Ascending aorta (tissue), 2 donors: ENCODE measurements around the gene OR52B6. TPM values are rescaled to one million over a fixed set of nuclear protein-coding genes. Genes with fewer than 3 reads are reported as not detected.

Experiments
- DNase-seq, 2 donors: peaks; one replicate each; pipeline ENCODE4 v3.0.0-alpha.2; 2019; ENCODE audit warnings: low spot score in 2 of 2
- H3K27ac ChIP-seq, 2 donors: fragments of 200-600 bp; sonication (generic); one replicate each; pipeline ENCODE4 v1.5.1; 2016 to 2017; ENCODE audit warnings: mild to moderate bottlenecking in 1 of 2
- H3K27me3 ChIP-seq: fragments of 200-600 bp; sonication (generic); one replicate; pipeline ENCODE4 v1.5.1; 2017
- H3K36me3 ChIP-seq, 2 donors: fragments of 200-600 bp; sonication (generic); one replicate each; pipeline ENCODE4 v1.5.1; 2016
- H3K4me1 ChIP-seq, 2 donors: fragments of 200-600 bp; sonication (generic); one replicate each; pipeline ENCODE4 v1.5.1; 2016 to 2017; ENCODE audit warnings: mild to moderate bottlenecking in 1 of 2
- H3K4me3 ChIP-seq, 2 donors: fragments of 200-600 bp; sonication (generic); one replicate each; pipeline ENCODE4 v1.5.1; 2016 to 2017; ENCODE audit warnings: mild to moderate bottlenecking in 1 of 2
- H3K9me3 ChIP-seq, 2 donors: fragments of 200-600 bp; sonication (generic); one replicate each; pipeline ENCODE4 v1.5.1; 2016
- intact Hi-C: fragments of 100-400 bp; cut with DNase I; formaldehyde crosslinking; loops from one replicate; pipeline ENCODE4 v1.15.1; 2023
- total RNA-seq: library from RNA; depleted of rRNA; stranded (reverse); fragments of >200 nt; gene quantifications from one replicate; pipeline ENCODE4 v1.1.0, GENCODE V29; 2016
- TF ChIP-seq, protein P1 (sequence below), 3 experiments: fragments of 200-600 bp in 2 of 3; fragments of 450-650 bp in 1 of 3; sonication (generic) in 2 of 3; IDR thresholded peaks; one replicate each; pipeline ENCODE4 v1.5.1; 2016 to 2019; ENCODE audit warnings: antibody characterized with exemption in 3 of 3, mild to moderate bottlenecking in 1 of 3, moderate library complexity in 1 of 3

Gene OR52B6
- total RNA-seq, 1 donor from 2014 or later: not detected

DNA sequence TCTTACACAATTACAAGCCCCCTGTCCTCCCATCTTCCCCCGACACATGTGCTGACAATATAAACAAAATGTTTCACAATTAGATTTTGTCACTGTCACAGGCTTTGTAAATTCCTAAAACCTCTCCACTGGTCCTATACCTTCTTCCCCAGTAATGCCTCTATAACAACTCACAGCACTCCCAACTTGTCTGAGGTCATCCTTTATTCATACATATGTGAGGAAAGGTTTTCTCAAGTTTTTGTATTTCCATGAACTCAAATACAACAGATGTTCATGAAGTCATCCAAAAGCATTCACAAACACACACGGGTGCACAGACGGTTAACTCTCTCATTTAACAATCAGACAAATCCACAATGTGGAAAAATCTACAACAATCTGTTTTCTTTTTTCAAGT lies 34.2 kb upstream of the OR52B6 start:
- H3K27ac ChIP-seq: no peak overlapping the region
- intact Hi-C loops: no loop called here
- no peaks in the 10 kb centered on the region for H3K36me3 ChIP-seq
- no peaks in the 10 kb centered on the region for H3K27me3 ChIP-seq
- H3K4me3 ChIP-seq: no peak overlapping the region
- DNase-seq: no peak
- no peaks in the 10 kb centered on the region for H3K9me3 ChIP-seq
- H3K4me1 ChIP-seq: no peaks in the 10 kb centered on the region
- TF ChIP-seq, protein P1, sequence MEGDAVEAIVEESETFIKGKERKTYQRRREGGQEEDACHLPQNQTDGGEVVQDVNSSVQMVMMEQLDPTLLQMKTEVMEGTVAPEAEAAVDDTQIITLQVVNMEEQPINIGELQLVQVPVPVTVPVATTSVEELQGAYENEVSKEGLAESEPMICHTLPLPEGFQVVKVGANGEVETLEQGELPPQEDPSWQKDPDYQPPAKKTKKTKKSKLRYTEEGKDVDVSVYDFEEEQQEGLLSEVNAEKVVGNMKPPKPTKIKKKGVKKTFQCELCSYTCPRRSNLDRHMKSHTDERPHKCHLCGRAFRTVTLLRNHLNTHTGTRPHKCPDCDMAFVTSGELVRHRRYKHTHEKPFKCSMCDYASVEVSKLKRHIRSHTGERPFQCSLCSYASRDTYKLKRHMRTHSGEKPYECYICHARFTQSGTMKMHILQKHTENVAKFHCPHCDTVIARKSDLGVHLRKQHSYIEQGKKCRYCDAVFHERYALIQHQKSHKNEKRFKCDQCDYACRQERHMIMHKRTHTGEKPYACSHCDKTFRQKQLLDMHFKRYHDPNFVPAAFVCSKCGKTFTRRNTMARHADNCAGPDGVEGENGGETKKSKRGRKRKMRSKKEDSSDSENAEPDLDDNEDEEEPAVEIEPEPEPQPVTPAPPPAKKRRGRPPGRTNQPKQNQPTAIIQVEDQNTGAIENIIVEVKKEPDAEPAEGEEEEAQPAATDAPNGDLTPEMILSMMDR (IDR thresholded peaks at IDR 0.05): no peak

DNA sequence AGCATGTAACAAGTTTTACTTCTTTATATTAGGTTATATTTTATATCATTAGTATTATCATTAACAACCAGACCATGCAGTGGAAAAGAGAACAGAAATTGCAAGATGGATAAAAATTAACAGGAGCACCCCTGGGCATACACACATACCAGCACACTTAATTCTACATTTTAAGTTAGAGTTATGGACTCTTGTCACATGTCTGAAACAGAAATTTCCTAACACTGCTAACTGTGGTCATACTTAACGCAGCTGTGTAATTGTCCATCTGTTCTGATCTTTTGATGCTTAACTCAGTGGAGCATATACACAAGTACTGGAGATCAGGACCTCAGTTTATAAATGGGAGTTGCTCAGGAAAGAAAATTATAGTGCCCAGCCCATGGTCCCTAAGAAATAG lies 32.7 kb upstream of the OR52B6 start:
- TF ChIP-seq, protein P1 (IDR thresholded peaks at IDR 0.05): no peak
- H3K4me1 ChIP-seq: no peaks in the 10 kb centered on the region
- no peak overlapping the region for H3K4me3 ChIP-seq
- no peak overlapping the region for H3K27ac ChIP-seq
- H3K36me3 ChIP-seq: no peaks in the 10 kb centered on the region
- DNase-seq: no peak
- no peaks in the 10 kb centered on the region for H3K9me3 ChIP-seq
- H3K27me3 ChIP-seq: no peaks in the 10 kb centered on the region
- intact Hi-C loops: no loop called here

DNA sequence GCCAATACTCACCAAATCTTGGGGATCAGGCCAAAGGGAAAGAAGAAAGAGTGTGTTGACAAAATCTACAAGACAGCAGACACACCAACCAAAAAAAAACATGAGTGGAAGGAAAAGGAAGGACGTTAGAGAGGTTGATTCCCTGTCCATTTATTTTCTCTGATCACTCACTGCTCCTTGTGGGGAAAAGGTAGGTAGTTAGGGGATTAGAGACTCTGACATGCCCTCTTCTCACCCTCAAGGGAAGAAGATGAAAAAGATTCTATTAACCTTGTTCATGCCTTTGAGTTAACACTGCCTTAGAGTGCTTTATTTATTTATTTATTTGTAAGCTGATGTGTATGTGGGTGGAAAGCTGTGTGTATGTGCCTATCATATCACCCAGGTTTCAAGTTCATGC lies 32.2 kb upstream of the OR52B6 start, which contains the start of gene OR52H1:
TSS of gene OR52H1 (minus strand) at position 101 of the 400 bp plus-strand sequence. CDS start 3,035 bp downstream, outside the sequence.
- intact Hi-C loops: no loop called here
- TF ChIP-seq, protein P1 (IDR thresholded peaks at IDR 0.05): no peak
- H3K4me3 ChIP-seq: no peak within 1 kb of the TSS

DNA sequence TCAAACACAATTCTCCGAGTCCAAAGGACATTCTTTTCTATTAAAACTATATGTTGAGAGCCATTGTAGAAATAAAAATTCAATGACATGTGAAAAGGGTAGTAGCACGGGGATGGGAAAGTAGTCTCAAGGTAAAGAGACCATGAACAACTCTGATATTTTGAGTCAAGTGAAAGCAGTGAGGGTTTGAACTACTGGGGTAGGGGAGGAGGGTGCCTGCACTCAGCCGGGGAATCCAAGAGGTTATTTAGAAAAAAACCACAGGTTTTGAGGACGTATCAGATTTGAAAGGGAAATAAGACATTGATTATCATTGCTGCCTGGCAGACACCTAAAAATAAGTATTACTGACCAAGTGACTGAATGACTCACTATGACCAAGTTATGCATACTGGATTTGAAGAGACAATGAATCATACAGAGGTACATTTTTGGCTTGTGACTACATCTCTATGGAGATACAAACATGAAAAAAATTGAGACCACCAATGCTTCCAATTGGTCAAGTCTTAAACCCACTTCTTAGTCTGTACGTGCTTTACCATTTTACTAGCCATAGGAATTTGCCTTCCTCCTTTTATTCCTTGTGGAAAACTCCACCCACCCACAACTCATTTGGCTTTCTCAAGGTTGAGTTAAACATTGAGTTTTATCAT lies 30.1 kb upstream of the OR52B6 start:
- no peak overlapping the region for H3K4me3 ChIP-seq
- intact Hi-C loops: no loop called here
- TF ChIP-seq, protein P1 (IDR thresholded peaks at IDR 0.05): no peak
- H3K4me1 ChIP-seq: no peaks in the 10 kb centered on the region
- H3K9me3 ChIP-seq: no peaks in the 10 kb centered on the region
- H3K27me3 ChIP-seq: no peaks in the 10 kb centered on the region
- no peak overlapping the region for H3K27ac ChIP-seq
- no peak for DNase-seq
- H3K36me3 ChIP-seq: no peaks in the 10 kb centered on the region

More for the DNA sequence above, 32.2 kb upstream of the OR52B6 start, which contains the start of gene OR52H1:
- H3K27me3 ChIP-seq: no peaks in the 10 kb centered on the region
- H3K4me1 ChIP-seq: no peaks in the 10 kb centered on the region
- no peak for DNase-seq
- no peaks in the 10 kb centered on the region for H3K36me3 ChIP-seq
- H3K9me3 ChIP-seq: no peaks in the 10 kb centered on the region
- H3K27ac ChIP-seq: no peak within 1 kb of the TSS

DNA sequence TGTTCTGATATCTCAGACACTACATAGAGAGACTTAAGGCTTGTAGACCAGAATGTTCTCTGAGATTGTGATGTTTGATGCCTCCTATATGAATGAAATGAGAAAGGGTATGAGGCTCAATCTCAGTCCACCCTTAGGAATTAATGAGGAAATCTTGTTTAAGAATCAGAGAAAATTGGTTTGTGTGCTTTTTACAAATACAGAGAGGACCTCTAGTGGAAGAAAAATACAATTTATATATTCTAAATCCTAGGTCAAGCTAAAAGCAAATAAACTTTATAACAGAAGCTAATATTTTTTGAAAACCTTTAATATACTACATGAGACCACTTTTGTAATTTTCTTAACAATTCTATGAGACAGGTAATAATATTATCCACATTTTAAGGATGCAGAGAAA lies 27.3 kb upstream of the OR52B6 start:
- intact Hi-C loops: no loop called here
- no peak for DNase-seq
- Histone ChIP-seq H3K9me3 (no peaks in the 10 kb centered on the region), H3K4me3 (no peak overlapping the region), H3K36me3 (no peaks in the 10 kb centered on the region), H3K4me1 (no peaks in the 10 kb centered on the region), H3K27me3 (no peaks in the 10 kb centered on the region), H3K27ac (no peak overlapping the region)
- TF ChIP-seq, protein P1 (IDR thresholded peaks at IDR 0.05): peak in 1 of 3 experiments; percentile 18
